ENCODE measurements around the gene POLD1. TPM values are rescaled to one million over a fixed set of nuclear protein-coding genes. Genes with fewer than 3 reads are reported as not detected.

POLD1 gene
- total RNA-seq, 1 donor from 2014 or later, result 36.7 TPM

GRCh38 chr19:50419022-50419579, 35.0 kb downstream of the POLD1 start:
- H3K36me3 ChIP-seq, result no peaks in the 10 kb centered on the region
- no peak for DNase-seq (ENCODE audit: low spot score)
- H2AFZ ChIP-seq (replicated peaks), result peak overlapping the region; percentile 63
- peaks cover 4% of the 10 kb centered on the region for H3F3A ChIP-seq (ENCODE audit: low read depth)
- peak overlapping the region; percentile 37 for H3K4me3 ChIP-seq
- peaks cover 30% of the 10 kb centered on the region for H3K27me3 ChIP-seq
- peak overlapping the region; percentile 79 for H3K4me2 ChIP-seq
- peaks cover 7% of the 10 kb centered on the region for H3K4me1 ChIP-seq
- peaks cover 9% of the 10 kb centered on the region for H4K20me1 ChIP-seq (ENCODE audit: low read depth)
- no peak overlapping the region for H3K27ac ChIP-seq
- no peaks in the 10 kb centered on the region for H3K36me3 Mint-ChIP-seq
- TF ChIP-seq CTCF (IDR thresholded peaks at IDR 0.05) (no peak), EZH2phosphoT487 (IDR thresholded peaks at IDR 0.05) (no peak), EZH2 (IDR thresholded peaks at IDR 0.05) (no peak)
- H3K9me3 Mint-ChIP-seq, result no peaks in the 10 kb centered on the region
- no peak overlapping the region for H3K4me3 Mint-ChIP-seq
- H3K4me1 Mint-ChIP-seq, result peaks cover 15% of the 10 kb centered on the region
- H3K79me2 ChIP-seq (ENCODE audit: low read depth), result no peaks in the 10 kb centered on the region
- H3K9ac ChIP-seq, result no peak overlapping the region
- H3K27ac Mint-ChIP-seq, result no peak overlapping the region
- H3K9me3 ChIP-seq (ENCODE audit: low read depth), result no peaks in the 10 kb centered on the region
- H3K27me3 Mint-ChIP-seq (ENCODE audit: insufficient read depth, low read depth), result peaks cover 16% of the 10 kb centered on the region

GRCh38 chr19:50419580-50420035, 35.5 kb downstream of the POLD1 start:
- Mint-ChIP-seq H3K36me3 (no peaks in the 10 kb centered on the region), H3K27me3 (ENCODE audit: insufficient read depth, low read depth) (peaks cover 17% of the 10 kb centered on the region), H3K4me3 (no peak overlapping the region), H3K27ac (no peak overlapping the region), H3K4me1 (peaks cover 12% of the 10 kb centered on the region), H3K9me3 (no peaks in the 10 kb centered on the region)
- H3F3A ChIP-seq (ENCODE audit: low read depth), result no peaks in the 10 kb centered on the region
- no peak overlapping the region for H2AFZ ChIP-seq (replicated peaks)
- no peak overlapping the region for H3K27ac ChIP-seq
- no peak overlapping the region for H3K9ac ChIP-seq
- no peak overlapping the region for H3K4me3 ChIP-seq
- TF ChIP-seq EZH2 (IDR thresholded peaks at IDR 0.05), result no peak
- no peak for TF ChIP-seq CTCF (IDR thresholded peaks at IDR 0.05)
- TF ChIP-seq EZH2phosphoT487 (IDR thresholded peaks at IDR 0.05), result no peak
- DNase-seq (ENCODE audit: low spot score), result no peak
- H3K9me3 ChIP-seq (ENCODE audit: low read depth), result no peaks in the 10 kb centered on the region
- H3K79me2 ChIP-seq (ENCODE audit: low read depth), result no peaks in the 10 kb centered on the region
- peaks cover 9% of the 10 kb centered on the region for H4K20me1 ChIP-seq (ENCODE audit: low read depth)
- H3K4me2 ChIP-seq, result peak overlapping the region; percentile 79
- peaks cover 30% of the 10 kb centered on the region for H3K27me3 ChIP-seq
- H3K4me1 ChIP-seq, result peaks cover 7% of the 10 kb centered on the region
- no peaks in the 10 kb centered on the region for H3K36me3 ChIP-seq

GRCh38 chr19:50420127-50420526, 36.0 kb downstream of the POLD1 start:
- H3K9ac ChIP-seq, result no peak overlapping the region
- peaks cover 6% of the 10 kb centered on the region for H4K20me1 ChIP-seq (ENCODE audit: low read depth)
- H2AFZ ChIP-seq (replicated peaks), result no peak overlapping the region
- Mint-ChIP-seq H3K36me3 (no peaks in the 10 kb centered on the region), H3K27ac (no peak overlapping the region), H3K27me3 (ENCODE audit: insufficient read depth, low read depth) (peaks cover 17% of the 10 kb centered on the region), H3K9me3 (no peaks in the 10 kb centered on the region), H3K4me1 (peaks cover 12% of the 10 kb centered on the region), H3K4me3 (no peak overlapping the region)
- no peaks in the 10 kb centered on the region for H3K79me2 ChIP-seq (ENCODE audit: low read depth)
- H3F3A ChIP-seq (ENCODE audit: low read depth), result no peaks in the 10 kb centered on the region
- H3K4me1 ChIP-seq, result peaks cover 7% of the 10 kb centered on the region
- no peak overlapping the region for H3K27ac ChIP-seq
- no peak for DNase-seq (ENCODE audit: low spot score)
- no peaks in the 10 kb centered on the region for H3K9me3 ChIP-seq (ENCODE audit: low read depth)
- no peaks in the 10 kb centered on the region for H3K36me3 ChIP-seq
- TF ChIP-seq EZH2phosphoT487 (IDR thresholded peaks at IDR 0.05), result no peak
- no peak for TF ChIP-seq EZH2 (IDR thresholded peaks at IDR 0.05)
- no peak for TF ChIP-seq CTCF (IDR thresholded peaks at IDR 0.05)
- H3K27me3 ChIP-seq, result peaks cover 30% of the 10 kb centered on the region
- no peak overlapping the region for H3K4me2 ChIP-seq
- no peak overlapping the region for H3K4me3 ChIP-seq

Data from neural progenitor cell (in vitro differentiated cells).